Keratinocyte (primary cell): ENCODE results near the gene EXD3. TPM values are rescaled to one million over a fixed set of nuclear protein-coding genes. Genes with fewer than 3 reads are reported as not detected.

Source experiments
- DNase-seq: peaks from one replicate; pipeline ENCODE4 v3.0.0-alpha.2; 2011; ENCODE audit warnings: low read depth, missing footprints, low spot score
- FAIRE-seq: peaks from 2 replicates; lab custom pipeline; 2011; peaks lifted over from hg19 to GRCh38; lab: Jason Lieb, UNC
- H2AFZ ChIP-seq: 2 replicates; pipeline ENCODE4 v1.6.0; 2012; ENCODE audit warnings: low read length, control low read depth, inconsistent platforms; ENCODE audit not compliant: control insufficient read depth
- H3K27ac ChIP-seq: 2 replicates; pipeline ENCODE4 v1.5.1; 2011; ENCODE audit warnings: low read length; ENCODE audit not compliant: control insufficient read depth, insufficient read depth
- H3K27me3 ChIP-seq: 3 replicates; pipeline ENCODE4 v1.6.0; 2011; ENCODE audit warnings: low read length; ENCODE audit not compliant: control insufficient read depth, insufficient read depth; ENCODE audit errors: extremely low read depth
- H3K36me3 ChIP-seq, 2 experiments: 2 replicates in 1 of 2; 3 replicates in 1 of 2; pipeline ENCODE4 v1.5.1; 2011; ENCODE audit warnings: low read length in 2 of 2, mild to moderate bottlenecking in 1 of 2; ENCODE audit not compliant: control insufficient read depth in 2 of 2, insufficient read depth in 2 of 2; ENCODE audit errors: extremely low read depth in 1 of 2
- H3K4me1 ChIP-seq: 3 replicates; pipeline ENCODE4 v1.5.1; 2011; ENCODE audit warnings: low read length; ENCODE audit not compliant: control insufficient read depth, insufficient read depth; ENCODE audit errors: extremely low read depth
- H3K4me2 ChIP-seq: 3 replicates; pipeline ENCODE4 v1.6.0; 2011; ENCODE audit warnings: low read depth, low read length; ENCODE audit not compliant: control insufficient read depth, insufficient read depth; ENCODE audit errors: extremely low read depth
- H3K4me3 ChIP-seq, 3 experiments: fragments of 200-600 bp in 1 of 3; sonication (generic) in 1 of 3; 2 replicates in 2 of 3; 3 replicates in 1 of 3; pipeline ENCODE4 v1.5.1; 2011 to 2016; ENCODE audit warnings: low read length in 3 of 3, mild to moderate bottlenecking in 3 of 3, control low read depth in 2 of 3, inconsistent platforms in 1 of 3, low read depth in 1 of 3, mixed read lengths in 1 of 3, mixed run types in 1 of 3, moderate library complexity in 1 of 3; ENCODE audit not compliant: control insufficient read depth in 2 of 3, insufficient read depth in 2 of 3; ENCODE audit errors: extremely low read depth in 1 of 3
- H3K79me2 ChIP-seq: 2 replicates; pipeline ENCODE4 v1.6.0; 2012; ENCODE audit warnings: low read length; ENCODE audit not compliant: control insufficient read depth, insufficient read depth
- H3K9ac ChIP-seq: 3 replicates; pipeline ENCODE4 v1.6.0; 2011; ENCODE audit warnings: low read length; ENCODE audit not compliant: control insufficient read depth, insufficient read depth; ENCODE audit errors: extremely low read depth
- H3K9me1 ChIP-seq: 3 replicates; pipeline ENCODE4 v1.6.0; 2011; ENCODE audit warnings: low read length; ENCODE audit not compliant: control insufficient read depth, insufficient read depth; ENCODE audit errors: extremely low read depth
- H3K9me3 ChIP-seq: 2 replicates; pipeline ENCODE4 v1.5.1; 2012; ENCODE audit warnings: low read depth, low read length; ENCODE audit not compliant: control insufficient read depth
- H4K20me1 ChIP-seq: 3 replicates; pipeline ENCODE4 v1.6.0; 2011; ENCODE audit warnings: low read length; ENCODE audit not compliant: control insufficient read depth, insufficient read depth; ENCODE audit errors: extremely low read depth
- EZH2 ChIP-seq: IDR thresholded peaks from one replicate; pipeline ENCODE4 v1.6.1; 2012; ENCODE audit warnings: inconsistent platforms, mild to moderate bottlenecking, low read length, moderate library complexity
- dilution Hi-C: fragments of 300-500 bp; cut with MboI; formaldehyde crosslinking; loops from one replicate; pipeline ENCODE4 v1.7.0; 2020; ENCODE audit warnings: low sequenced_read_pairs; ENCODE audit not compliant: extremely low pct_ligation_motif_present
- polyA plus RNA-seq, 5 experiments: library from polyadenylated mRNA; depleted of rRNA in 3 of 5; stranded (reverse) in 3 of 5; stranded (forward) in 1 of 5; unstranded in 1 of 5; fragments of >200 nt; gene quantifications; 1 replicate in 1 of 5; 2 replicates in 3 of 5; 3 replicates in 1 of 5; pipeline versions ENCODE4 v1.2.1 to v1.2.3, GENCODE V29; 2011 to 2012; ENCODE audit warnings: missing spikeins in 2 of 5, low read depth in 1 of 5, low replicate concordance in 1 of 5
- TF ChIP-seq, protein P1 (sequence below), 3 experiments: IDR thresholded peaks in 1 of 3; conservative IDR thresholded peaks in 1 of 3; optimal IDR thresholded peaks in 1 of 3; 2 replicates in 2 of 3; 3 replicates in 1 of 3; pipeline versions ENCODE3 to v1.5.1; 2011; ENCODE audit warnings: low read length in 3 of 3, mild to moderate bottlenecking in 3 of 3, moderate library complexity in 2 of 3, control low read depth in 1 of 3, inconsistent platforms in 1 of 3; ENCODE audit not compliant: insufficient read depth in 2 of 3; ENCODE audit errors: extremely low read depth in 1 of 3

Gene EXD3
- polyA plus RNA-seq, 1 donor (not counting 4 experiments of a cell fraction or from before 2014, with no cell fraction given): 1.5 TPM

DNA sequence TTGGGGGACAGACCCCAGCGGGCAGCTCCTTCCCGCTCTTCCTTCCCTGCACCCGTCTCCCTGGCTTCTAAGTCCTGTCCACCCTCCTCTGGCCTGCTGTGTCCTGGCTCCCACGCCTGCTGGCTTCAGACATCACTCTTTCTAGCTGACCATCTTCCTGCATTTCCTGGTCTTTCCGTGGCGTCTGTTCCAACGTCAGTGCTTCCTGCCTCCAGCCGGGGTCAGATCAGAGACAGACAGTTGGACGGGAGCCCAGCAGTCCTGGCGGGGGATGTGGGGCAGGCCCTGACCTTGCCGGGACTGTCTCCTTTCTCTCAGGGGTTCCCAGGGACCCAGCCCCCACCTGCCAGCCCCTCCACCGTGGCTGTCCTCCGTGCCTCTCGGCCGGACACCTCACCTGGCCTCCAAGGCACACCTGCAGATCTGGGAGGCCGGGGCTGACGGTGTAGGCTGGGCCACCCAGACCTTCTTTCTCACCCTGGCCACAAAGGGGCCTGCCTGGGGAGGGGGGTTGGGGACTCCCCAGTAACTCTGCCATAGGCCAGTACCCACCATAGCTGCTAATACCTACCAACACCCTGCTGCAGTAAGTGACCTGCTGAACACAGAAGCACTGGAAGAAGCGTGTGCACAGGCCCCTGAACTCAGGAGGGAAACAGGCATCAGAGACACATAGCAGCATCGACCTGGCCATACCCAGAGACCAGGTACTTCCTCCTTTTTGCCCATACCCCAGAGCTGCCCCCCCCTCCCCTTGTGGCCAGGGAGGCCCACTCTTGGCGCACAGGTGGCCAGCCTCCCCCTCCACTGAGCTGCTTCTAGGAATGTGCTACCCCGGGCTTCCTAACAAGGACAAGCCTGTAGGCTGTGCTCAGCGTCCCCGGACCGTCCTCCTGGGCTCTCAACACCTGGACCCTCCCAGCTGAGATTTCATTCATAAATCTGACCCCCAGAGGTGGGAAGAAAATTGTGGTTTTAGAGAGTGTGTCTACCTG lies 126.0 kb downstream of the EXD3 start:
- TF ChIP-seq, protein P1, sequence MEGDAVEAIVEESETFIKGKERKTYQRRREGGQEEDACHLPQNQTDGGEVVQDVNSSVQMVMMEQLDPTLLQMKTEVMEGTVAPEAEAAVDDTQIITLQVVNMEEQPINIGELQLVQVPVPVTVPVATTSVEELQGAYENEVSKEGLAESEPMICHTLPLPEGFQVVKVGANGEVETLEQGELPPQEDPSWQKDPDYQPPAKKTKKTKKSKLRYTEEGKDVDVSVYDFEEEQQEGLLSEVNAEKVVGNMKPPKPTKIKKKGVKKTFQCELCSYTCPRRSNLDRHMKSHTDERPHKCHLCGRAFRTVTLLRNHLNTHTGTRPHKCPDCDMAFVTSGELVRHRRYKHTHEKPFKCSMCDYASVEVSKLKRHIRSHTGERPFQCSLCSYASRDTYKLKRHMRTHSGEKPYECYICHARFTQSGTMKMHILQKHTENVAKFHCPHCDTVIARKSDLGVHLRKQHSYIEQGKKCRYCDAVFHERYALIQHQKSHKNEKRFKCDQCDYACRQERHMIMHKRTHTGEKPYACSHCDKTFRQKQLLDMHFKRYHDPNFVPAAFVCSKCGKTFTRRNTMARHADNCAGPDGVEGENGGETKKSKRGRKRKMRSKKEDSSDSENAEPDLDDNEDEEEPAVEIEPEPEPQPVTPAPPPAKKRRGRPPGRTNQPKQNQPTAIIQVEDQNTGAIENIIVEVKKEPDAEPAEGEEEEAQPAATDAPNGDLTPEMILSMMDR (optimal IDR thresholded peaks at IDR 0.05 in 1 of 3, IDR thresholded peaks at IDR 0.05 in 1 of 3, conservative IDR thresholded peaks at IDR 0.05 in 1 of 3; ENCODE audit: extremely low read depth in 1 of 3, insufficient read depth in 2 of 3, low read length in 3 of 3): no peak
- TF ChIP-seq EZH2: no peak
- no peak overlapping the region for H3K4me3 ChIP-seq
- no peak overlapping the region for H3K27ac ChIP-seq
- dilution Hi-C loops: no loop called here
- H3K9me3 ChIP-seq: no peaks in the 10 kb centered on the region
- H3K4me1 ChIP-seq: peaks cover 9% of the 10 kb centered on the region
- no peaks in the 10 kb centered on the region for H4K20me1 ChIP-seq
- H3K9ac ChIP-seq: no peak overlapping the region
- H3K4me2 ChIP-seq: no peak overlapping the region
- H2AFZ ChIP-seq: no peak overlapping the region
- DNase-seq: no peak
- H3K36me3 ChIP-seq: no peaks in the 10 kb centered on the region
- FAIRE-seq: no peak
- no peaks in the 10 kb centered on the region for H3K79me2 ChIP-seq
- no peaks in the 10 kb centered on the region for H3K9me1 ChIP-seq
- H3K27me3 ChIP-seq: peaks cover 25% of the 10 kb centered on the region

GRCh38 chr9:137295849-137296669 lies 126.9 kb downstream of the EXD3 start:
- H3K9ac ChIP-seq: no peak overlapping the region
- TF ChIP-seq, protein P1 (optimal IDR thresholded peaks at IDR 0.05 in 1 of 3, IDR thresholded peaks at IDR 0.05 in 1 of 3, conservative IDR thresholded peaks at IDR 0.05 in 1 of 3; ENCODE audit: extremely low read depth in 1 of 3, insufficient read depth in 2 of 3, low read length in 3 of 3): no peak
- TF ChIP-seq EZH2: peak; percentile 23
- dilution Hi-C loops: no loop called here
- peaks cover 6% of the 10 kb centered on the region for H3K4me1 ChIP-seq
- H3K9me1 ChIP-seq: no peaks in the 10 kb centered on the region
- DNase-seq (no peak), FAIRE-seq (no peak)
- no peaks in the 10 kb centered on the region for H3K79me2 ChIP-seq
- H3K27ac ChIP-seq: no peak overlapping the region
- H3K9me3 ChIP-seq: no peaks in the 10 kb centered on the region
- H3K36me3 ChIP-seq: no peaks in the 10 kb centered on the region
- H3K4me2 ChIP-seq: no peak overlapping the region
- peaks cover 25% of the 10 kb centered on the region for H3K27me3 ChIP-seq
- H3K4me3 ChIP-seq: no peak overlapping the region
- no peaks in the 10 kb centered on the region for H4K20me1 ChIP-seq
- H2AFZ ChIP-seq: no peak overlapping the region
